ENCODE data around the gene DLGAP5. TPM values are rescaled to one million over a fixed set of nuclear protein-coding genes. Genes with fewer than 3 reads are reported as not detected.

Gene DLGAP5
- total RNA-seq, 6 experiments from 2014 or later: 21.8 to 58.3 (median 52.5) TPM

- Mint-ChIP-seq H3K9me3 (no peaks in the 10 kb centered on the region), H3K27me3 (ENCODE audit: insufficient read depth) (peaks cover 11% of the 10 kb centered on the region; the same call in 1 of the 2 replicates), H3K36me3 (ENCODE audit: low read depth) (no peaks in the 10 kb centered on the region), H3K27ac (no peak overlapping the region), H3K4me1 (ENCODE audit: low read depth) (peaks cover 7% of the 10 kb centered on the region), H3K4me3 (no peak overlapping the region)
- DNase-seq: no peak
- TF ChIP-seq, protein P1, sequence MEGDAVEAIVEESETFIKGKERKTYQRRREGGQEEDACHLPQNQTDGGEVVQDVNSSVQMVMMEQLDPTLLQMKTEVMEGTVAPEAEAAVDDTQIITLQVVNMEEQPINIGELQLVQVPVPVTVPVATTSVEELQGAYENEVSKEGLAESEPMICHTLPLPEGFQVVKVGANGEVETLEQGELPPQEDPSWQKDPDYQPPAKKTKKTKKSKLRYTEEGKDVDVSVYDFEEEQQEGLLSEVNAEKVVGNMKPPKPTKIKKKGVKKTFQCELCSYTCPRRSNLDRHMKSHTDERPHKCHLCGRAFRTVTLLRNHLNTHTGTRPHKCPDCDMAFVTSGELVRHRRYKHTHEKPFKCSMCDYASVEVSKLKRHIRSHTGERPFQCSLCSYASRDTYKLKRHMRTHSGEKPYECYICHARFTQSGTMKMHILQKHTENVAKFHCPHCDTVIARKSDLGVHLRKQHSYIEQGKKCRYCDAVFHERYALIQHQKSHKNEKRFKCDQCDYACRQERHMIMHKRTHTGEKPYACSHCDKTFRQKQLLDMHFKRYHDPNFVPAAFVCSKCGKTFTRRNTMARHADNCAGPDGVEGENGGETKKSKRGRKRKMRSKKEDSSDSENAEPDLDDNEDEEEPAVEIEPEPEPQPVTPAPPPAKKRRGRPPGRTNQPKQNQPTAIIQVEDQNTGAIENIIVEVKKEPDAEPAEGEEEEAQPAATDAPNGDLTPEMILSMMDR (IDR thresholded peaks at IDR 0.05): no peak
These were observed 21.2 kb upstream of the DLGAP5 start for GRCh38 chr14:55212634-55213033.

DNA sequence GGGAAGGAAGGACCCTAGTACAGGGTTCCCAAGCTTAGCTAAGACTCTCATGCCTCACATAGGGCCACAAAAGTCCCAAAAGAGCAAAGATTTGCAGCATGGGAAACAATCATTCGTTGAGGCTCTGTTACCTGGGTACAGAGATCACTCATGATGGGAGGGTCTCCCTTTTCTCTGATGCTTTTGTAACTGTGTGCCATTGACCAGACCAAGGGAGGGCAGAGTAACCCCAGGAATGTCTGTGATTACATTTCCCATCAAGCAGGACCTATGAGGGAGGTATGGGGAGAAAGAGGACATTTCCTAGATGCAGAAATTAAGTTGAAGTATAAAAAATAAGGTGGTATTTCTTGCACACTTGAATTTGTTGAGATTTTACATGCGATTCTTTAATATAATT is 16.4 kb upstream of the DLGAP5 start:
- Mint-ChIP-seq H3K27ac (no peak overlapping the region), H3K36me3 (ENCODE audit: low read depth) (no peaks in the 10 kb centered on the region), H3K9me3 (no peaks in the 10 kb centered on the region), H3K4me1 (ENCODE audit: low read depth) (peaks cover under 1% of the 10 kb centered on the region), H3K27me3 (ENCODE audit: insufficient read depth) (peaks cover 15% of the 10 kb centered on the region), H3K4me3 (no peak overlapping the region)
- no peak for DNase-seq
- TF ChIP-seq, protein P1 (IDR thresholded peaks at IDR 0.05): no peak

DNA sequence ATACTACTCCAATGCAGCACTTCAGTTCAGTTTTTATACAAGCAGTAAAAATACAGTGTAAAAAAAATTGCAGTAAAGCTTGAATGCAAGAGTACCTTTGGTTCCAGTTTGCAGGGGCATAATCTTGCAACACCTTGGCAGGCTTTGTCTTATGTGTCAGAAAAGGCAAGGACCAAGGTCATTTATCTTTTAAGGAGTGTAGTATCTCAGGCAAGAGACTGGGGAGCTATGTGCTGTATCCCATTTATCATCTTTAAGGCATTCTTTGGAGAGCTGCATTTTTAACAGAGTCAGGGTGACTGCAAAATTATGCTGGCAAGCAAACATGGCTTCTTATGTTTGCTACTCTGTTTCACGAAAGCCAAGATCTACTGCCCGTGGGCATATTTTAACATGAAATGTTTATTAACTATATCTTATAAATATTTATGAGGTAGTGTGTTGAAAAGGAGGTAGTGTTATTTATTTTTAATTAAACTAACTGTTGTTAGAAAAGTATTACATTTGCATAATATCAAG is 14.8 kb upstream of the DLGAP5 start:
- H3K9me3 Mint-ChIP-seq: no peaks in the 10 kb centered on the region
- no peak overlapping the region for H3K4me3 Mint-ChIP-seq
- H3K27me3 Mint-ChIP-seq (ENCODE audit: insufficient read depth): peaks cover 13% of the 10 kb centered on the region
- TF ChIP-seq, protein P1 (IDR thresholded peaks at IDR 0.05): no peak
- no peaks in the 10 kb centered on the region for H3K4me1 Mint-ChIP-seq (ENCODE audit: low read depth)
- no peak overlapping the region for H3K27ac Mint-ChIP-seq
- H3K36me3 Mint-ChIP-seq (ENCODE audit: low read depth): no peaks in the 10 kb centered on the region
- no peak for DNase-seq

DNA sequence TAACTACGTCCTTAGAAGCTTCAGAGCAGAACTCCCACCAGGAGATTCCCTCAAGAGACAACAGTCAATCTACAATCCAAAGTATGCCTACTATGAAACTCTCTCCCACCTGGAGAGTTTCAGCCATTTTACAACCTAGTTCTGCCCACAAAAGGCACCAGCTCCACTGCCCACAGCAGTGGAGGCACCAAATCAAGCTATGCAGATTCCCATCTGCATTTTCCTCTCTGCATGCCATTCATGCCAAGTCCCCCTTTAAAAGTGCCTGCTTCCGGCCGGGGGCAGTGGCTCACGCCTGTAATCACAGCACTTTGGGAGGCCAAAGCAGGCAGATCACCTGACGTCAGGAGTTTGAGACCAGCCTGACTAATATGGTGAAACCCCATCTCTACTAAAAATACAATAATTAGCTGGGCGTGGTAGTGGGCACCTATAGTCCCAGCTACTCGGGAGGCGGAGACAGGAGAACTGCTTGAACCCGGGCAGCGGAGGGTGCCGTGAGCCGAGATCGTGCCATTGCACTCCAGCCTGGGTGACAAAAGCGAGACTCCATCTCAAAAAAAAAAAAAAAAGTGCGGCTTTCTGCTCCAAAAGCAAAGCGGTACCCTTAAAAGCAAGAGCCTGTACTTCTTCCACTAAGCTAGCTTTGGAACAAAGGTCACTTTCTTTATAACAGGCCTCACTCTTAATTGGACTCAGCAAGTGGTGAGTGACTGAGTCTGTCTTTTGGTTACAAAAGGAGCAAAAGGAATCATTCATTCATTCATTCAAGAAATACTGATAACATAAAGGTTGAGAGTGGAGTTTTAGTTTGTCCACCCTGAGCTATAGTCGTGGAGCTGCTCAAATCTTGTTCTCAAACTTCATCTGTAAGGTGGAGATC is 10.1 kb upstream of the DLGAP5 start:
- Mint-ChIP-seq H3K27ac (no peak overlapping the region), H3K27me3 (ENCODE audit: insufficient read depth) (peaks cover 7% of the 10 kb centered on the region; the same call in 1 of the 2 replicates), H3K9me3 (no peaks in the 10 kb centered on the region), H3K4me1 (ENCODE audit: low read depth) (no peaks in the 10 kb centered on the region), H3K4me3 (no peak overlapping the region), H3K36me3 (ENCODE audit: low read depth) (no peaks in the 10 kb centered on the region)
- DNase-seq: no peak
- TF ChIP-seq, protein P1 (IDR thresholded peaks at IDR 0.05): no peak

DNA sequence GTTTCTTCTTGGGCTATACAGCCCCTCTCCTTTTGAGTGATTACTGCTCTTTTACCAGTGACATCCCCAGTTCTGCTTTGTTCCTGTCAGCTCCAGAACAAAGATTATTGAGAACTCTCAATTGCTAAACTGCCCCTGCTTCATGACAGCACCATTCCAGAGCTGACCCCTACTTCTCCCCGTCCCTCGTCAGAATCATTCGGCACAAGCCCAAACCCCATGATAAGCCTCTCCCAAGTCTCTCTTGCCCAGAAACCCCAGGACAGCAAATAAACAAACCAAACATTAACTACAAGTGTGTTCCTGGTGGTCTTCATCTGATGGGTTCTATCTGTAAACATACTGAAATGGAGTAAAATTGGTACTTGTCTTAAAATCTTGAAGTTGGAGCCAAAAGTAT is 9.3 kb upstream of the DLGAP5 start:
- TF ChIP-seq, protein P1 (IDR thresholded peaks at IDR 0.05): no peak
- H3K4me3 Mint-ChIP-seq: no peak overlapping the region
- DNase-seq: no peak
- no peaks in the 10 kb centered on the region for H3K4me1 Mint-ChIP-seq (ENCODE audit: low read depth)
- no peak overlapping the region for H3K27ac Mint-ChIP-seq
- H3K9me3 Mint-ChIP-seq: no peaks in the 10 kb centered on the region
- peaks cover 7% of the 10 kb centered on the region; the same call in 1 of the 2 replicates for H3K27me3 Mint-ChIP-seq (ENCODE audit: insufficient read depth)
- H3K36me3 Mint-ChIP-seq (ENCODE audit: low read depth): no peaks in the 10 kb centered on the region
